Liver (tissue), 9 donors: ENCODE measurements around the gene SRC. TPM values are rescaled to one million over a fixed set of nuclear protein-coding genes. Genes with fewer than 3 reads are reported as not detected.

Experiments used
- DNase-seq: peaks from one replicate; pipeline ENCODE4 v3.0.0-alpha.2; 2017; ENCODE audit warnings: low spot score
- H3K27ac ChIP-seq, 2 donors: one replicate each; pipeline ENCODE4 v1.7.0; 2013; ENCODE audit warnings: inconsistent platforms in 2 of 2, low read length in 2 of 2, control low read depth in 1 of 2, low read depth in 1 of 2, mild to moderate bottlenecking in 1 of 2
- H3K27me3 ChIP-seq, 4 donors: one replicate each; pipeline versions ENCODE4 v1.6.1 to v1.7.0; 2013; ENCODE audit warnings: low read length in 3 of 4, inconsistent platforms in 1 of 4, mild to moderate bottlenecking in 1 of 4, moderate library complexity in 1 of 4; ENCODE audit not compliant: control insufficient read depth in 4 of 4, insufficient read depth in 4 of 4
- H3K36me3 ChIP-seq, 4 donors: one replicate each; pipeline versions ENCODE4 v1.6.1 to v1.7.0; 2013; ENCODE audit warnings: low read length in 3 of 4, mild to moderate bottlenecking in 3 of 4, low read depth in 1 of 4, moderate library complexity in 1 of 4; ENCODE audit not compliant: control insufficient read depth in 4 of 4, insufficient read depth in 3 of 4
- H3K4me1 ChIP-seq, 4 donors: one replicate each; pipeline versions ENCODE4 v1.6.1 to v1.7.0; 2013; ENCODE audit warnings: low read length in 3 of 4, mild to moderate bottlenecking in 3 of 4, moderate library complexity in 1 of 4; ENCODE audit not compliant: control insufficient read depth in 4 of 4, insufficient read depth in 4 of 4
- H3K4me3 ChIP-seq, 3 donors: one replicate each; pipeline versions ENCODE4 v1.6.1 to v1.7.0; 2013; ENCODE audit warnings: low read length in 3 of 3, control low read depth in 1 of 3, low read depth in 1 of 3, mild to moderate bottlenecking in 1 of 3
- H3K9ac ChIP-seq, 2 donors: one replicate each; pipeline ENCODE4 v1.7.0; 2013; ENCODE audit warnings: low read length in 2 of 2, mild to moderate bottlenecking in 2 of 2, moderate library complexity in 2 of 2, control low read depth in 1 of 2, low read depth in 1 of 2
- H3K9me3 ChIP-seq, 4 donors: one replicate each; pipeline versions ENCODE4 v1.6.1 to v1.7.0; 2013; ENCODE audit warnings: low read length in 3 of 4; ENCODE audit not compliant: control insufficient read depth in 4 of 4
- CTCF ChIP-seq: fragments of 150-350 bp; IDR thresholded peaks from 2 replicates; pipeline ENCODE4 v1.5.1; 2017; ENCODE audit warnings: improper control_type of control experiment, low read depth, low read length; ENCODE audit not compliant: missing input control
- EGR1 ChIP-seq, 2 donors: IDR thresholded peaks; 2 replicates each; pipeline ENCODE4 v1.6.1; 2016 to 2018; ENCODE audit warnings: antibody characterized with exemption in 2 of 2, low read depth in 2 of 2
- FOXA1 ChIP-seq: IDR thresholded peaks from 2 replicates; pipeline ENCODE4 v1.6.1; 2016; ENCODE audit warnings: antibody characterized with exemption
- FOXA2 ChIP-seq: IDR thresholded peaks from 2 replicates; pipeline ENCODE4 v1.6.1; 2016; ENCODE audit warnings: antibody characterized with exemption
- GABPA ChIP-seq, 2 donors: IDR thresholded peaks in 1 of 2; conservative IDR thresholded peaks in 1 of 2; 2 replicates each; pipeline ENCODE4 v1.6.1; 2016; ENCODE audit warnings: antibody characterized with exemption in 2 of 2, mild to moderate bottlenecking in 1 of 2, moderate library complexity in 1 of 2
- HNF4A ChIP-seq, 2 donors: conservative IDR thresholded peaks; 2 replicates each; pipeline ENCODE4 v1.6.1; 2016; ENCODE audit warnings: antibody characterized with exemption in 2 of 2, mild to moderate bottlenecking in 2 of 2
- HNF4G ChIP-seq: IDR thresholded peaks from 2 replicates; pipeline ENCODE4 v1.6.1; 2016; ENCODE audit warnings: antibody characterized with exemption
- JUND ChIP-seq, 2 donors: IDR thresholded peaks; 2 replicates each; pipeline ENCODE4 v1.6.1; 2016; ENCODE audit warnings: antibody characterized with exemption in 2 of 2
- MAX ChIP-seq: IDR thresholded peaks from 2 replicates; pipeline ENCODE4 v1.6.1; 2016; ENCODE audit warnings: antibody characterized with exemption
- NR2F2 ChIP-seq: IDR thresholded peaks from 2 replicates; pipeline ENCODE4 v1.6.1; 2016; ENCODE audit warnings: antibody characterized with exemption
- RAD21 ChIP-seq, 2 donors: IDR thresholded peaks; 2 replicates each; pipeline ENCODE4 v1.6.1; 2016; ENCODE audit warnings: antibody characterized with exemption in 2 of 2, mild to moderate bottlenecking in 2 of 2
- RXRA ChIP-seq, 2 donors: IDR thresholded peaks; 2 replicates each; pipeline ENCODE4 v1.6.1; 2017 to 2018; ENCODE audit warnings: antibody characterized with exemption in 2 of 2, mild to moderate bottlenecking in 1 of 2
- SP1 ChIP-seq: IDR thresholded peaks from 2 replicates; pipeline ENCODE4 v1.6.1; 2018; ENCODE audit warnings: antibody characterized with exemption, mild to moderate bottlenecking
- TAF1 ChIP-seq: conservative IDR thresholded peaks from 2 replicates; pipeline ENCODE4 v1.6.1; 2016; ENCODE audit warnings: antibody characterized with exemption, mild to moderate bottlenecking
- YY1 ChIP-seq: IDR thresholded peaks from 2 replicates; pipeline ENCODE4 v1.6.1; 2016; ENCODE audit warnings: antibody characterized with exemption, mild to moderate bottlenecking
- ZBTB33 ChIP-seq: IDR thresholded peaks from 2 replicates; pipeline ENCODE4 v1.6.1; 2016; ENCODE audit warnings: antibody characterized with exemption
- WGBS: extraction: QIAGEN DNeasy Blood & Tissue Kit; methylation state at CpG from one replicate; pipeline ENCODE4 v1.1.7; 2013; 5-methylcytosine and 5-hydroxymethylcytosine counted together
- polyA plus RNA-seq, 2 donors: library from polyadenylated mRNA; stranded (reverse) in 1 of 2; unstranded in 1 of 2; fragments of 200-250 nt in 1 of 2; fragments of >200 nt in 1 of 2; fragmentation: Nextera tagmentation in 1 of 2; extraction: Ambion mirVana in 1 of 2; gene quantifications; one replicate each; pipeline versions ENCODE4 v1.2.1 to v1.2.3, GENCODE V29; 2013 to 2015
- total RNA-seq, 2 donors: library from RNA; depleted of rRNA; stranded (reverse); fragments of >200 nt; gene quantifications; one replicate each; pipeline ENCODE4 v1.2.3, GENCODE V29; 2014
- donor health status: healthy.
- donor health status: healthy.
- donor health status: healthy.
- donor health status: healthy.
- donor health status: healthy.

Gene SRC
- total and polyA plus RNA-seq, 4 donors = 3.3 to 21.2 (median 5.4) TPM

GRCh38 chr20:37346535-37347346 is 801 bp downstream of the SRC start:
- DNase-seq = no peak
- Histone ChIP-seq H3K27ac (no peak overlapping the region), H3K4me3 (peak overlapping the region in 1 of 3 donors; percentile 71), H3K36me3 (no peaks in the 10 kb centered on the region), H3K4me1 (peaks cover 4 to 14% (median 8%) of the 10 kb centered on the region in 4 donors), H3K27me3 (no peaks in the 10 kb centered on the region), H3K9ac (no peak overlapping the region), H3K9me3 (no peaks in the 10 kb centered on the region)
- 61% methylated on average over 22 of the region's 22 CpGs for WGBS
- TF ChIP-seq CTCF (no peak), SP1 (no peak), YY1 (no peak), JUND (IDR thresholded peaks at IDR 0.05) (no peak), GABPA (IDR thresholded peaks at IDR 0.05 in 1 of 2, conservative IDR thresholded peaks at IDR 0.05 in 1 of 2) (no peak), HNF4G (no peak), NR2F2 (no peak), HNF4A (conservative IDR thresholded peaks at IDR 0.05) (no peak), EGR1 (IDR thresholded peaks at IDR 0.05; ENCODE audit: low read depth in 2 of 2) (no peak), RAD21 (IDR thresholded peaks at IDR 0.05) (no peak), FOXA1 (no peak), FOXA2 (no peak)

- no peaks in the 10 kb centered on the region for H3K9me3 ChIP-seq
- no peak overlapping the region for H3K27ac ChIP-seq
- H3K4me1 ChIP-seq = peaks cover 4 to 14% (median 8%) of the 10 kb centered on the region in 4 donors
- H3K4me3 ChIP-seq = no peak overlapping the region
- 95% methylated on average over 7 of the region's 7 CpGs for WGBS
- H3K9ac ChIP-seq = no peak overlapping the region
- no peaks in the 10 kb centered on the region for H3K27me3 ChIP-seq
- no peak for DNase-seq
- TF ChIP-seq CTCF (no peak), TAF1 (no peak), NR2F2 (no peak), EGR1 (IDR thresholded peaks at IDR 0.05; ENCODE audit: low read depth in 2 of 2) (no peak), YY1 (no peak), RXRA (IDR thresholded peaks at IDR 0.05) (no peak), JUND (IDR thresholded peaks at IDR 0.05) (no peak), GABPA (IDR thresholded peaks at IDR 0.05 in 1 of 2, conservative IDR thresholded peaks at IDR 0.05 in 1 of 2) (no peak), RAD21 (IDR thresholded peaks at IDR 0.05) (no peak), FOXA2 (no peak), MAX (no peak), ZBTB33 (no peak), HNF4A (conservative IDR thresholded peaks at IDR 0.05) (no peak), HNF4G (no peak)
- no peaks in the 10 kb centered on the region for H3K36me3 ChIP-seq
Measured at GRCh38 chr20:37347347-37347823, 1.4 kb downstream of the SRC start.
